HT-29 (cell line): ENCODE measurements around the gene NEAT1. TPM values are rescaled to one million over a fixed set of nuclear protein-coding genes. Genes with fewer than 3 reads are reported as not detected.
A peak's percentile ranks its signal among the peaks of the same experiment; 100 is the strongest.

ENCODE experiments used
- DNase-seq: peaks from one replicate; pipeline ENCODE4 v3.0.0-alpha.2; 2015; ENCODE audit warnings: low spot score
- total RNA-seq: library from RNA; depleted of rRNA; stranded (reverse); fragments of >200 nt; shearing (Covaris generic); gene quantifications from 2 replicates; pipeline ENCODE4 v1.2.3, GENCODE V29; 2014; rRNA removed

Gene NEAT1
- total RNA-seq: 50.1 and 61.5 TPM in 2 replicates

- DNase-seq: peak; percentile 95
Measured at GRCh38 chr11:65422633-65423515, at the start of gene NEAT1. Gene NEAT1 (plus strand): TSS chr11:65422798.

GRCh38 chr11:65373839-65374580 lies 48.6 kb upstream of the NEAT1 start:
- no peak for DNase-seq

- no peak for DNase-seq
Measured at GRCh38 chr11:65375012-65375411, 47.6 kb upstream of the NEAT1 start.

- DNase-seq: no peak
Measured at GRCh38 chr11:65376138-65376713, 46.4 kb upstream of the NEAT1 start.

- no peak for DNase-seq
Measured at GRCh38 chr11:65377036-65377435, 45.6 kb upstream of the NEAT1 start.

- no peak for DNase-seq
Measured at GRCh38 chr11:65377777-65378176, 44.8 kb upstream of the NEAT1 start.

GRCh38 chr11:65378208-65378927 lies 44.2 kb upstream of the NEAT1 start:
- DNase-seq: peak; percentile 52

- DNase-seq: no peak
Measured at GRCh38 chr11:65378928-65379638, 43.5 kb upstream of the NEAT1 start.

GRCh38 chr11:65379698-65380459 lies 42.7 kb upstream of the NEAT1 start:
- no peak for DNase-seq

GRCh38 chr11:65380460-65381119 lies 42.0 kb upstream of the NEAT1 start:
- peak; percentile 58 for DNase-seq

GRCh38 chr11:65381716-65382032 lies 40.9 kb upstream of the NEAT1 start:
- no peak for DNase-seq

GRCh38 chr11:65382033-65382803 lies 40.4 kb upstream of the NEAT1 start, which contains the start of gene SLC25A45:
Gene SLC25A45 (minus strand): TSS chr11:65382646. CDS start chr11:65381951, 695 bp downstream.
- DNase-seq: peak; percentile 99

- peak; percentile 96 for DNase-seq
Measured at GRCh38 chr11:65382804-65383368, 39.7 kb upstream of the NEAT1 start.

- no peak for DNase-seq
Measured at GRCh38 chr11:65383778-65384177, 38.8 kb upstream of the NEAT1 start.

GRCh38 chr11:65384301-65384889 lies 38.2 kb upstream of the NEAT1 start:
- DNase-seq: no peak

GRCh38 chr11:65386307-65387140 lies 36.1 kb upstream of the NEAT1 start, which contains the start of gene FRMD8:
Gene FRMD8 (plus strand): TSS chr11:65386637. CDS start chr11:65387037, 400 bp downstream.
- DNase-seq: peak; percentile 91

- no peak for DNase-seq
Measured at GRCh38 chr11:65388731-65389130, 33.9 kb upstream of the NEAT1 start.
